Measurements from ENCODE around the gene CDC42SE1.

Gene CDC42SE1

DNA sequence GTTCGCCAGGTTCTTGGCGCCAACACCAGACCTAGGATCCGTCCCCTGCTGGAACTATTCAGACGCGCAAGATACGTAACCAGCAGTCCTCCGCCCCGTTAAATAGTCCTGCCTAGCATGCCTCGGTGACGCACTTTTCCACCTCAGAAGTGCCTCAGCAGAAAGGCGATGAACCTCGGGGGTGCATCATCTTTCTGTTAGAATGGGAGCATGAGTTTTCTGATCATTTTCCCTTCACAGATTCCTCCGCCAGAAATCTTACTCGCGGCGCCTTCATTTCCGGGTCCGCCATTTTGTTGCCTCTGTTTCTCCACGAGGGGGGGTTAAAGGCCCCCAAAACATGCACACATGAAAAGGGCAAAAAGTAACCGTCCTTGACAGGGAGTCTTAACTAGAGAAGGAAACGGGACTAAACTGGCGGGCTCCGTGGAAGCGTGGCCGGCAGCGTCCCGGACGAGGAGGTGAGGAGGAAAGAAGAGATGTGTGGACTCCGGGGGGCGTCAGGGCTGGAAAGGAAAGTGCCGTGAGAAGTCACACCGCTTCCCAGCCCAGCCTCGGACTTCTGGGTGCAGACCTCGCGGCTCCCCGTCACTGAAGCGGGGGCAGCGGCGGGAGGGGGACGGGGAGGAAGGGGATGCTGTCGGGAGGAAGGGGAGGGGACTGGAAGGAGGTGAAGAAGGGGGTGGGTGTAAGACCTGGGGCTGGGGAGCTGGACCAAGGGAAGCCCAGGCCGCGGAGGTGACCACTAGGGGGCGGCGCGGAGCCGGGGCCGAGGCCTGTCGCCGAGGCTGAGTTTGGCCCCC is 11.3 kb upstream of the CDC42SE1 start, which contains the start of gene GABPB2:
TSS of gene GABPB2 (plus strand) at position 288 of the 803 bp plus-strand sequence. CDS start 17,429 bp downstream, outside the sequence.
- Histone ChIP-seq H3K4me1 (ENCODE audit: control insufficient read depth in 1 of 2, insufficient read depth in 2 of 2, low read length in 2 of 2) (peaks cover 0 to 3% of the 10 kb centered on the region in 2 experiments), H2BK5ac (ENCODE audit: low read depth, low read length, poor library complexity) (peak within 1 kb of the TSS; percentile 32), H3K79me1 (ENCODE audit: low read length) (peaks cover 9% of the 10 kb centered on the region), H3K4ac (ENCODE audit: low read depth, low read length) (peak within 1 kb of the TSS; percentile 92), H2BK120ac (ENCODE audit: insufficient read depth, low read length, poor library complexity) (peak within 1 kb of the TSS; percentile 90), H2BK12ac (ENCODE audit: low read length) (no peak within 1 kb of the TSS), H4K8ac (ENCODE audit: low read depth, low read length) (peak within 1 kb of the TSS; percentile 99), H3K9me3 (ENCODE audit: insufficient read depth, low read depth, low read length) (no peaks in the 10 kb centered on the region), H3K4me3 (ENCODE audit: low read depth, low read length) (peak within 1 kb of the TSS; percentile 77), H3K4me2 (ENCODE audit: low read length) (peak within 1 kb of the TSS; percentile 80), H4K91ac (ENCODE audit: low read depth, low read length) (peak within 1 kb of the TSS; percentile 99), H3K9ac (ENCODE audit: low read length) (peak within 1 kb of the TSS; percentile 85), H3K27ac (ENCODE audit: low read depth, low read length) (peak within 1 kb of the TSS; percentile 95), H2AFZ (ENCODE audit: insufficient read depth, low read length, poor library complexity) (peak within 1 kb of the TSS; percentile 92), H2AK5ac (ENCODE audit: low read length) (peak within 1 kb of the TSS; percentile 59), H3K23ac (ENCODE audit: low read length) (no peak within 1 kb of the TSS), H3K36me3 (ENCODE audit: control insufficient read depth in 1 of 2, insufficient read depth in 2 of 2, low read length in 2 of 2) (peaks cover 16 to 21% of the 10 kb centered on the region in 2 experiments), H3K14ac (ENCODE audit: low read length) (peak within 1 kb of the TSS; percentile 98), H3K27me3 (ENCODE audit: insufficient read depth, low read length) (no peaks in the 10 kb centered on the region), H3K79me2 (ENCODE audit: control insufficient read depth, insufficient read depth, low read length, poor library complexity) (peaks cover 3% of the 10 kb centered on the region), H3K18ac (ENCODE audit: low read length) (peak within 1 kb of the TSS; percentile 89), H4K12ac (ENCODE audit: low read depth, low read length) (peak within 1 kb of the TSS; percentile 98)
- no CpG with 5 or more reads among the region's 50 CpGs for WGBS (ENCODE audit: extremely low coverage, insufficient coverage, insufficient read length)
- DNase-seq = peak; percentile 88 to 92

DNA sequence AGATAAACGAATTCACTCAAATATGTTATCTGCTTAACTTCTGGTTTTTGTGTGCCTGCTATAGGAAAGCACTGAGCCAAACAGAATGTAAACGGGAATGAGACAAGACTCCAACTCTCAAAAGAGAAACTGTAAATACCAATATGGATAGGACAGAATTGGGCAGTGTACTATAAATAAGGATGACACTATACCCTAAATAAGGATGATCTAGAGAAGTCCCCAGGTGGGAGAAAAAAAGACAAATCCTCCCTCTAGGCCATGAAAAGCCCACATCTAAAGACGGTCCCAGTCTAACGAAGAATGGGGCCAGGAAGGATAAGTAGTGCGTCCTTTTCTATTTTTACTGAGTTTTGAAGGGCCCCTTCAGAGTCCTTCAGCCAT is 9.7 kb upstream of the CDC42SE1 start:
- H3K27me3 ChIP-seq (ENCODE audit: insufficient read depth, low read length) = no peaks in the 10 kb centered on the region
- H2BK120ac ChIP-seq (ENCODE audit: insufficient read depth, low read length, poor library complexity) = no peak overlapping the region
- no peak overlapping the region for H4K8ac ChIP-seq (ENCODE audit: low read depth, low read length)
- peaks cover 9% of the 10 kb centered on the region for H3K79me1 ChIP-seq (ENCODE audit: low read length)
- no peak overlapping the region for H3K18ac ChIP-seq (ENCODE audit: low read length)
- H3K4ac ChIP-seq (ENCODE audit: low read depth, low read length) = no peak overlapping the region
- H2BK5ac ChIP-seq (ENCODE audit: low read depth, low read length, poor library complexity) = no peak overlapping the region
- H3K9me3 ChIP-seq (ENCODE audit: insufficient read depth, low read depth, low read length) = no peaks in the 10 kb centered on the region
- no peak overlapping the region for H4K91ac ChIP-seq (ENCODE audit: low read depth, low read length)
- no CpG with 5 or more reads among the region's 5 CpGs for WGBS (ENCODE audit: extremely low coverage, insufficient coverage, insufficient read length)
- no peak overlapping the region for H3K14ac ChIP-seq (ENCODE audit: low read length)
- no peak overlapping the region for H2BK12ac ChIP-seq (ENCODE audit: low read length)
- peaks cover 16 to 23% of the 10 kb centered on the region in 2 experiments for H3K36me3 ChIP-seq (ENCODE audit: control insufficient read depth in 1 of 2, insufficient read depth in 2 of 2, low read length in 2 of 2)
- no peak overlapping the region for H4K12ac ChIP-seq (ENCODE audit: low read depth, low read length)
- H3K9ac ChIP-seq (ENCODE audit: low read length) = no peak overlapping the region
- no peak for DNase-seq
- no peak overlapping the region for H2AFZ ChIP-seq (ENCODE audit: insufficient read depth, low read length, poor library complexity)
- H2AK5ac ChIP-seq (ENCODE audit: low read length) = no peak overlapping the region
- H3K4me1 ChIP-seq (ENCODE audit: control insufficient read depth in 1 of 2, insufficient read depth in 2 of 2, low read length in 2 of 2) = peaks cover 3% of the 10 kb centered on the region in 2 experiments
- no peak overlapping the region for H3K23ac ChIP-seq (ENCODE audit: low read length)
- peaks cover 6% of the 10 kb centered on the region for H3K79me2 ChIP-seq (ENCODE audit: control insufficient read depth, insufficient read depth, low read length, poor library complexity)
- H3K4me2 ChIP-seq (ENCODE audit: low read length) = no peak overlapping the region
- H3K27ac ChIP-seq (ENCODE audit: low read depth, low read length) = no peak overlapping the region
- no peak overlapping the region for H3K4me3 ChIP-seq (ENCODE audit: low read depth, low read length)

DNA sequence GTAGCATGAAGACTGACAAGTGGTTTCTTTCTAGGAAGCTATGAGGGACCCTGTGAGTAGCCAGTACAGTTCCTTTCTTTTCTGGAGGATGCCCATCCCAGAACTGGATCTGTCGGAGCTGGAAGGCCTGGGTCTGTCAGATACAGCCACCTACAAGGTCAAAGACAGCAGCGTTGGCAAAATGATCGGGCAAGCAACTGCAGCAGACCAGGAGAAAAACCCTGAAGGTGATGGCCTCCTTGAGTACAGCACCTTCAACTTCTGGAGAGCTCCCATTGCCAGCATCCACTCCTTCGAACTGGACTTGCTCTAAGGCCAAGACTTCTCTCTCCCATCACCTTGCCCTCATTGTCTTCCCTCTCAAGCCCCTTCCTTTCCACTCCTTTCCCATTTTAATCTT is 7.8 kb upstream of the CDC42SE1 start:
- no peaks in the 10 kb centered on the region for H3K9me3 ChIP-seq (ENCODE audit: insufficient read depth, low read depth, low read length)
- H2AFZ ChIP-seq (ENCODE audit: insufficient read depth, low read length, poor library complexity) = no peak overlapping the region
- H3K4ac ChIP-seq (ENCODE audit: low read depth, low read length) = no peak overlapping the region
- WGBS (ENCODE audit: extremely low coverage, insufficient coverage, insufficient read length) = no CpG with 5 or more reads among the region's 4 CpGs
- no peak overlapping the region for H3K4me2 ChIP-seq (ENCODE audit: low read length)
- no peak overlapping the region for H4K8ac ChIP-seq (ENCODE audit: low read depth, low read length)
- no peak overlapping the region for H2BK12ac ChIP-seq (ENCODE audit: low read length)
- no peak overlapping the region for H3K23ac ChIP-seq (ENCODE audit: low read length)
- no peak overlapping the region for H2BK120ac ChIP-seq (ENCODE audit: insufficient read depth, low read length, poor library complexity)
- no peak overlapping the region for H4K91ac ChIP-seq (ENCODE audit: low read depth, low read length)
- peaks cover 9% of the 10 kb centered on the region for H3K79me1 ChIP-seq (ENCODE audit: low read length)
- no peak overlapping the region for H3K18ac ChIP-seq (ENCODE audit: low read length)
- no peak overlapping the region for H3K4me3 ChIP-seq (ENCODE audit: low read depth, low read length)
- H2BK5ac ChIP-seq (ENCODE audit: low read depth, low read length, poor library complexity) = no peak overlapping the region
- DNase-seq = no peak
- no peak overlapping the region for H3K27ac ChIP-seq (ENCODE audit: low read depth, low read length)
- H3K4me1 ChIP-seq (ENCODE audit: control insufficient read depth in 1 of 2, insufficient read depth in 2 of 2, low read length in 2 of 2) = peaks cover 3 to 5% of the 10 kb centered on the region in 2 experiments
- no peak overlapping the region for H2AK5ac ChIP-seq (ENCODE audit: low read length)
- H3K27me3 ChIP-seq (ENCODE audit: insufficient read depth, low read length) = no peaks in the 10 kb centered on the region
- no peak overlapping the region for H3K9ac ChIP-seq (ENCODE audit: low read length)
- peaks cover 17 to 23% of the 10 kb centered on the region in 2 experiments for H3K36me3 ChIP-seq (ENCODE audit: control insufficient read depth in 1 of 2, insufficient read depth in 2 of 2, low read length in 2 of 2)
- H4K12ac ChIP-seq (ENCODE audit: low read depth, low read length) = no peak overlapping the region
- H3K14ac ChIP-seq (ENCODE audit: low read length) = no peak overlapping the region
- peaks cover 6% of the 10 kb centered on the region for H3K79me2 ChIP-seq (ENCODE audit: control insufficient read depth, insufficient read depth, low read length, poor library complexity)

DNA sequence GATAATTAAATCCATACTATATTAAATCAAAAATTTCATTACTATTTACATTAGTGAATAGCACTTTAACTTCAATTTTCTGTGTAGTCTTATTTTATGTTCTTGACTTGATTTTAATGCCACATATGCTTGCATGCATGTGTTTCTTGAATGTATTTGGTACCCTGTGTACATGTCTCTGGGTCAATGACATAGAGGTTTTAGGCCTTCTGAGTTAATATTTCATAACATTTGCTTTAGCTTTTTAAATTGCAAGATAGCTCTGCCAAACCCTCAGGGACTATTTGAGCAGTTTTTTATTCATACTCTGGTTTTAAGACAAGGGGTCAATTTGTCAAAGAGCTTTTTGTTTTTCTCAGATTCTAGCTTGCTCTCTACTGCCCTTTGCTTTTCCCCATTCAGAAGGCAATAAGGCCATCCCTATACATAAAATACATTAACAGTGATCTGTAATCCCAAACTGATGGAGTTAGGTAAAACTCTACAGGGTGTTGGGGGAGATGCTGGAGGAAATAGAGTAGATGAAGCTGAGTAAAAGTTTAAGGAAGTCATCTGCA is 5.7 kb upstream of the CDC42SE1 start:
- H2BK12ac ChIP-seq (ENCODE audit: low read length) = no peak overlapping the region
- no peak overlapping the region for H3K9ac ChIP-seq (ENCODE audit: low read length)
- no peaks in the 10 kb centered on the region for H3K9me3 ChIP-seq (ENCODE audit: insufficient read depth, low read depth, low read length)
- H3K79me2 ChIP-seq (ENCODE audit: control insufficient read depth, insufficient read depth, low read length, poor library complexity) = peaks cover 6% of the 10 kb centered on the region
- H3K36me3 ChIP-seq (ENCODE audit: control insufficient read depth in 1 of 2, insufficient read depth in 2 of 2, low read length in 2 of 2) = peaks cover 17 to 23% of the 10 kb centered on the region in 2 experiments
- H3K23ac ChIP-seq (ENCODE audit: low read length) = no peak overlapping the region
- no peak overlapping the region for H4K8ac ChIP-seq (ENCODE audit: low read depth, low read length)
- H3K18ac ChIP-seq (ENCODE audit: low read length) = no peak overlapping the region
- no peak overlapping the region for H3K14ac ChIP-seq (ENCODE audit: low read length)
- H2BK120ac ChIP-seq (ENCODE audit: insufficient read depth, low read length, poor library complexity) = no peak overlapping the region
- no peaks in the 10 kb centered on the region for H3K27me3 ChIP-seq (ENCODE audit: insufficient read depth, low read length)
- H3K4me3 ChIP-seq (ENCODE audit: low read depth, low read length) = no peak overlapping the region
- no peak overlapping the region for H3K27ac ChIP-seq (ENCODE audit: low read depth, low read length)
- no peak for DNase-seq
- peaks cover 3 to 4% of the 10 kb centered on the region in 2 experiments for H3K4me1 ChIP-seq (ENCODE audit: control insufficient read depth in 1 of 2, insufficient read depth in 2 of 2, low read length in 2 of 2)
- no peak overlapping the region for H4K12ac ChIP-seq (ENCODE audit: low read depth, low read length)
- no peak overlapping the region for H4K91ac ChIP-seq (ENCODE audit: low read depth, low read length)
- H2AFZ ChIP-seq (ENCODE audit: insufficient read depth, low read length, poor library complexity) = no peak overlapping the region
- no peak overlapping the region for H2BK5ac ChIP-seq (ENCODE audit: low read depth, low read length, poor library complexity)
- no peak overlapping the region for H3K4me2 ChIP-seq (ENCODE audit: low read length)
- H3K4ac ChIP-seq (ENCODE audit: low read depth, low read length) = no peak overlapping the region
- peaks cover 7% of the 10 kb centered on the region for H3K79me1 ChIP-seq (ENCODE audit: low read length)
- no peak overlapping the region for H2AK5ac ChIP-seq (ENCODE audit: low read length)
